BJ (cell line): Measurements from ENCODE around the gene SCUBE3. TPM values are rescaled to one million over a fixed set of nuclear protein-coding genes. Genes with fewer than 3 reads are reported as not detected.

ENCODE experiments used
- CTCF ChIA-PET: fragments of 350-600 bp; formaldehyde crosslinking; extraction: SDS; loops from one replicate; lab custom pipeline; 2021; ENCODE audit warnings: antibody characterized with exemption, inconsistent platforms; lab: Yijun Ruan, JAX
- POLR2A ChIA-PET: fragments of 300-600 bp; sonication (Branson Sonifier 250); formaldehyde crosslinking; extraction: SDS; loops from one replicate; lab custom pipeline; 2021; ENCODE audit warnings: antibody characterized with exemption; lab: Charles Lee
- DNase-seq: peaks from one replicate; pipeline ENCODE4 v3.0.0-alpha.2; 2011; ENCODE audit warnings: low read depth
- H3K27me3 ChIP-seq: 2 replicates; pipeline ENCODE4 v1.6.0; 2011; ENCODE audit warnings: low read length; ENCODE audit not compliant: control insufficient read depth, insufficient read depth
- H3K36me3 ChIP-seq: 2 replicates; pipeline ENCODE4 v1.5.1; 2011; ENCODE audit warnings: low read length; ENCODE audit not compliant: control insufficient read depth, insufficient read depth
- H3K4me3 ChIP-seq: 2 replicates; pipeline ENCODE4 v1.5.1; 2011; ENCODE audit warnings: low read depth, mild to moderate bottlenecking, control low read depth, low read length
- polyA plus RNA-seq: library from polyadenylated mRNA; depleted of rRNA; stranded (reverse); fragments of >200 nt; gene quantifications from 2 replicates; pipeline ENCODE4 v1.2.3, GENCODE V29; 2011
- TF ChIP-seq, protein P1 (sequence below): IDR thresholded peaks from 2 replicates; pipeline ENCODE4 v1.5.1; 2011; ENCODE audit warnings: low read depth, mild to moderate bottlenecking, control low read depth, inconsistent platforms, low read length, moderate library complexity; ENCODE audit not compliant: insufficient read depth

The SCUBE3 gene
- polyA plus RNA-seq, 1 experiment, result 13.1 TPM

GRCh38 chr6:35214869-35215664 lies 1.3 kb downstream of the SCUBE3 start:
- CTCF ChIA-PET, result interaction anchor here (1.0 to 7.5 kb wide), 5 partner anchors 10 to 69 kb away, joined by 3 to 43 read pairs (median 4); no protein-coding TSS in a partner anchor

GRCh38 chr6:35215665-35216411 lies 2.1 kb downstream of the SCUBE3 start:
- Histone ChIP-seq H3K36me3 (no peaks in the 10 kb centered on the region), H3K27me3 (peaks cover 6% of the 10 kb centered on the region), H3K4me3 (no peak overlapping the region)
- TF ChIP-seq, protein P1, sequence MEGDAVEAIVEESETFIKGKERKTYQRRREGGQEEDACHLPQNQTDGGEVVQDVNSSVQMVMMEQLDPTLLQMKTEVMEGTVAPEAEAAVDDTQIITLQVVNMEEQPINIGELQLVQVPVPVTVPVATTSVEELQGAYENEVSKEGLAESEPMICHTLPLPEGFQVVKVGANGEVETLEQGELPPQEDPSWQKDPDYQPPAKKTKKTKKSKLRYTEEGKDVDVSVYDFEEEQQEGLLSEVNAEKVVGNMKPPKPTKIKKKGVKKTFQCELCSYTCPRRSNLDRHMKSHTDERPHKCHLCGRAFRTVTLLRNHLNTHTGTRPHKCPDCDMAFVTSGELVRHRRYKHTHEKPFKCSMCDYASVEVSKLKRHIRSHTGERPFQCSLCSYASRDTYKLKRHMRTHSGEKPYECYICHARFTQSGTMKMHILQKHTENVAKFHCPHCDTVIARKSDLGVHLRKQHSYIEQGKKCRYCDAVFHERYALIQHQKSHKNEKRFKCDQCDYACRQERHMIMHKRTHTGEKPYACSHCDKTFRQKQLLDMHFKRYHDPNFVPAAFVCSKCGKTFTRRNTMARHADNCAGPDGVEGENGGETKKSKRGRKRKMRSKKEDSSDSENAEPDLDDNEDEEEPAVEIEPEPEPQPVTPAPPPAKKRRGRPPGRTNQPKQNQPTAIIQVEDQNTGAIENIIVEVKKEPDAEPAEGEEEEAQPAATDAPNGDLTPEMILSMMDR, result no peak
- CTCF ChIA-PET, result interaction anchor here (0.9 to 7.5 kb wide), 5 partner anchors 11 to 68 kb away, joined by 3 to 43 read pairs (median 4); no protein-coding TSS in a partner anchor
- POLR2A ChIA-PET, result no interaction called here
- no peak for DNase-seq

More at GRCh38 chr6:35214869-35215664, 1.3 kb downstream of the SCUBE3 start:
- no peak for DNase-seq
- Histone ChIP-seq H3K27me3 (peaks cover 6% of the 10 kb centered on the region), H3K36me3 (no peaks in the 10 kb centered on the region), H3K4me3 (peak overlapping the region; percentile 50)
- POLR2A ChIA-PET, result no interaction called here
- TF ChIP-seq, protein P1, result no peak

DNA sequence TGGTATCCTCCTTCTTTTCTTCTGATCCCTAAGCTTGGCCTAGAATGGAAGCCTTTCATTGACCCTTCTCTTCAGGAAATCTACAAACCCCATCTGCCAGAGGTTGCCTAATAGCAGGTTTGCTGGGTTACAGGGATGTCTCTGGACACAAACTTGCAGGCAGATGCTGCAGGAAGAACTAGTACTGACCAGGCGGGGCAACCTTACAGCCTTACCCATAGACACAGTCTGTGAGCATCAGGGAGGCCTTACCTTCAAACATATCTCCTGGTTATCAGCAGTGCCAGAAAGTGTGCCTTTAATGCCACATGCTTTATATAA lies 2.6 kb downstream of the SCUBE3 start:
- peaks cover 6% of the 10 kb centered on the region for H3K27me3 ChIP-seq
- H3K4me3 ChIP-seq, result no peak overlapping the region
- POLR2A ChIA-PET, result no interaction called here
- no peak for DNase-seq
- CTCF ChIA-PET, result interaction anchor here (0.9 to 7.5 kb wide), 3 partner anchors 12 to 31 kb away, joined by 3 to 43 read pairs (median 25); no protein-coding TSS in a partner anchor
- TF ChIP-seq, protein P1, result no peak
- no peaks in the 10 kb centered on the region for H3K36me3 ChIP-seq

- POLR2A ChIA-PET, result no interaction called here
- TF ChIP-seq, protein P1, result no peak
- no peak overlapping the region for H3K4me3 ChIP-seq
- H3K27me3 ChIP-seq, result peaks cover 6% of the 10 kb centered on the region
- no peaks in the 10 kb centered on the region for H3K36me3 ChIP-seq
- CTCF ChIA-PET, result interaction anchor here (3.8 to 7.5 kb wide), 3 partner anchors 11 to 23 kb away, joined by 25 to 43 read pairs (median 28); no protein-coding TSS in a partner anchor
- no peak for DNase-seq
Measured at GRCh38 chr6:35216851-35217811, 3.4 kb downstream of the SCUBE3 start.
